ENCODE results near the gene STK4.

The STK4 gene

DNA sequence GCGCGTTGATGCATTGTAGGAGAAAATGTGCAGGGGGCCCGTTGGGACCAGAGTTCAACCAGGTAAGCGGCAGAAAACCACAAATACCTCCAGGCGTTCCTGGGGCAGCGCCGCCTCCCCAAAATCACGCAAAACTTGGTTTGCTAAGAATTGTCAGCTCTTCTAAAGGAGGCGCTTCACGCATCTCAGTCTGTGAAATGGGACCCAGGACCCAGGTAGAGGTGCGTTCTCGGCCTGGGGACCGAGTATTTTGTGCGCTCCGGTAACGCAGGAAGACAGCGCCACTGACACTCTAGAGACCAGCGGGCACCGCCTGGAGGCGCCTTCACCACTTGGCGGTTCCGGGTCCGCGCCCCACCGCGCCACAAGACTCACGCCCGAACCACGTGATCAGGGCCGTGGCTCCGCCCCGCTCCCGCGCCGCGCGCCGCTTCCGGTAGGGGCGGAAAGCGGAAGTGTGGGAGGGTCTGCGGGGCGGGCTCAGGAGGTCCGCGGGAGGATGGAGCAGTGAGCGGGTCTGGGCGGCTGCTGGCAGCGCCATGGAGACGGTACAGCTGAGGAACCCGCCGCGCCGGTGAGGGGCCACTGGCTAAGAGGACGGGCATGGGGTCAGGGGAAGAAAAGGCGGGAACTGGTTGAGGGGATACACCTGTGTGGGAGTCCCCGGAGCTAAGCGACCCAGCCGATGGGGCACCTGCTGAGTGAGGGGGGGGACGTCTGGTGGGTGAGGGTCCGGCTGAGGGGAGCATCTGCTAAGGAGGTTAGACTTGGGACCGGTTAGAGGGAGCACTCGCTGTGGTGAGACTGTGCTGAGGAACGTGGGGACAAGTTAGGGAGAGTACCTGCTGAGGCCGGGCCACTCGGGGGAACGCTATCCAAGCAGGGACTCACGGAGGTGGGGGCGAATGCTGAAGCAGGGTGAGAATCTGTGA, at the start of gene STK4:
TSS of gene STK4 (plus strand) at position 483 of the 932 bp plus-strand sequence. CDS start at position 540, 57 bp downstream.
- DNase-seq (ENCODE audit: low read depth in 3 of 3): peak; percentile 91 to 93 (median 91)

- DNase-seq (ENCODE audit: low read depth in 3 of 3): no peak
Measured at GRCh38 chr20:44916586-44916985, 49.7 kb upstream of the STK4 start.

DNA sequence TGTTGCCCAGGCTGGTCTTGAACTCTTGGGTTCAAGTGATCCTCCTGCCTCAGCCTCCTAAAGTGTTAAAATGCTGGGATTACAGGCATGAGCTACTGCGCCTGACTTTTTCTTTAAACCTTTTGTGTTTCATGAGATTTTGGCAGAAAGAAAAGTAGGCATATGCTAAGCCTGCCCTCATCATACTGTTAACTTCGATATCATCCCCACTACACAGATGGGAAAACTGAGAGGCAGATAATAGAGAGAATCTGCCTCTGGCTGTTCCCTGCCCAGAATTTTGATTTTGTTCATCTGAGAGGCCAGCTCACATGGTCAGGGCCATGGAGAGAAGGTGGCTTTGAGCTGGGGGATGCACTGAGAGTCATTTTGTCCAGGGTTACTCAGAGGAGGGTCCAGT, 48.9 kb upstream of the STK4 start:
- DNase-seq (ENCODE audit: low read depth in 3 of 3): no peak

DNA sequence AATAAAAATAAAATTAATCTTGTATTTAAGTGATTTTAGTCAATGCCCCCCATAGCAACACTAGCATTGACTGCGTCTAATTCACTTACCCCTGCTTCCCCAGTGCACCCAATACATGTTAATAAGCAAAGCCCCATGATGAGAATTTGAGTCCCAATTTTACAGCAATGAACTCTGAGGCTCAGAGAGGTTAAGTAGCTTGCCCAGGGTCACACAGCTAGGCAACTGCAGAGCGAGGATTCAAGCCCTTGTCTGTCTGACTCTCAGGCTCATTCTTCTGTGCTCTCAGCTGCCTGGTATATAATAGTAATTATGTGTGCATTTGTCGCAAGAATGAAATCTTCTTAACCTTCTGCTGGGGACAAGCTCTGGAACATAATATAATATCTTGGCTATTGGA, 48.0 kb upstream of the STK4 start:
- DNase-seq (ENCODE audit: low read depth in 3 of 3): no peak

- no peak for DNase-seq (ENCODE audit: low read depth in 3 of 3)
Measured at GRCh38 chr20:44918761-44919160, 47.6 kb upstream of the STK4 start.

GRCh38 chr20:44921447-44921846, 44.9 kb upstream of the STK4 start:
- DNase-seq (ENCODE audit: low read depth in 3 of 3): no peak

GRCh38 chr20:44924541-44924940, 41.8 kb upstream of the STK4 start:
- no peak for DNase-seq (ENCODE audit: low read depth in 3 of 3)

GRCh38 chr20:44928595-44928994, 37.7 kb upstream of the STK4 start:
- no peak for DNase-seq (ENCODE audit: low read depth in 3 of 3)

- no peak for DNase-seq (ENCODE audit: low read depth in 3 of 3)
Measured at GRCh38 chr20:44930517-44931168, 35.7 kb upstream of the STK4 start.

DNA sequence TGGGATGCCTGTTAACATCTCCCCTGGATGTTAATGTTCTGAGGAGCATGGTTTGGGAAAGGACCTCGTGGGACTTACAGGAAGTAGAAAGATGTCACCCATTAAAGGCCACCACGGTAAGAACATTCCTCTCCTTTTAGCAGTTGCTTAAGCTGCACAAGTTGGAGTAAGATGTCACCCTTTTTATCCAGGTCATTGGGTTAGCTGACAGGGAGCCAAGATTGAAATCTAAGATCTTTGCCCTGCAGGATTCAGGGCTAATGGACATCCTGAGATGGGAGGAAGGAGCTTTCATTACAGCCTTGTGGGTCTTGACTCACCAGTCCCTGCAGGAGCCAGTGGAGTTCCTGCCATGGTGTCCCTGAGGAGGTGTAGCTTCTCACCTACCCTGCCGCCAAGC, 34.4 kb upstream of the STK4 start:
- no peak for DNase-seq (ENCODE audit: low read depth in 3 of 3)

- DNase-seq (ENCODE audit: low read depth in 3 of 3): no peak
Measured at GRCh38 chr20:44932916-44933315, 33.4 kb upstream of the STK4 start.

GRCh38 chr20:44936510-44936909, 29.8 kb upstream of the STK4 start:
- no peak for DNase-seq (ENCODE audit: low read depth in 3 of 3)

DNA sequence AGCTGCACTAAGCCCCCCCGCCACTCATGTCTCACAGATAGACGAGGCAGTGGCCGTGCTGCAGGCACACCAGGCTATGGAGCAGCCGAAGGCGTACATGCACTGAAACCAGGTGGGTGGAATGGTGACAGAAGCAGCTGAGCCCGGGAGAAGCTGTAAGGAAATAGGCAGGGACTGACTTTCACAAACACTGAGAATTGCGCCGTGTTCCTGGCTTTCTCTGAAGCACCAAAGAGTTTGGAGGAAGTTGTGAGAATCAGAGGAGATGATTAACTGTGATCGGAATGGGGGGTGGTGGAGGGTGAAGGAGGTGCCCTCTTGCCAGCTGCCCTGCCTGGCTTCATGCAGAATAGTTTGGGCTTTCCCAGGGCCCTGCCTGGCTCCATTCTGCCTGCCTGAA, 27.7 kb upstream of the STK4 start:
- DNase-seq (ENCODE audit: low read depth in 3 of 3): no peak

DNA sequence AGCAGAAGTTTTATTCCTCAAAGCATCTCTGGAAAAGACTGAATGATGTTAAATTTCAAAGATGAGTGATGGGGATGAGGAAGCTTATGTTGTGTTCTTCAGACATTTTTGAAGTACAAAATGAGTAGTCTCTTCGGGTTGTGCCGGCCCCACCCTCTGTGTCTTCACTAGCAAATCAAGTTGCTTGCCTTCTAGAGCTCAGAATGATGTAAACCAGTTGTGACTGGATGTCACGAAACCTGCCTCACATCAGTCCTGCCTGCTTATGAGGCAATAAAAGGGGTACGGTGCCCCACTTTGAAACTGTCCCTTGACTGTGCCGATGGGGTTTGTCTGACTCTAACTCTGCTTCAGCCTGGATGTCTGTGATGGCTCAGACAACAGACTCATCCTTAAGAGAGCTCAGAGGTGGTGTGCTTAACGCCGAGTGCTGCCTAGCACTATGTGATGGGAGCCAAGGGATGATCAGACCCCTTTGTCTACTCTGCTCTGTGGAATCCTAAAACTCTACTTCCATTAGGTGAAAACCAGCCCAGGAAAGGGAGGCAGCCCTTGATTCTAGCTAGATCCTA, 25.1 kb upstream of the STK4 start:
- DNase-seq (ENCODE audit: low read depth in 3 of 3): no peak

- DNase-seq (ENCODE audit: low read depth in 3 of 3): no peak
Measured at GRCh38 chr20:44942264-44942973, 23.9 kb upstream of the STK4 start.

DNA sequence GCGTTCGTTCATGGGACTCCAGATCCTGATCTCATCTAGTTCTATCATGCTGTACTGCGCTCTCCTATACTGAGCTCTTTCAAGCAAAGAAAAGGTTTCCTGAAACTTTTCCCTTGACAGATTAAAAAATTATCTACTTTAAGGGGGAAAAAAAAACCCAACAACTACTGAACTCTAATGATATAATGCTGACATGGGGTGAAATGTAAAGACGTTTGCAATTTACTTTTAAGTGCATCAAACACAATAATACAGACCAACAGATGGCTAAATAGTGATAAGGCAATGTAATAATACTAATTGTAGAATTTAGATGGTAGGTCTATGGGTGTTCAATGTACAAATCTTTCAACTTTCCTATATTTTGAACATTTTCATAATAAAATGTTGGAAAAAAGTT, 22.5 kb upstream of the STK4 start:
- no peak for DNase-seq (ENCODE audit: low read depth in 3 of 3)

DNA sequence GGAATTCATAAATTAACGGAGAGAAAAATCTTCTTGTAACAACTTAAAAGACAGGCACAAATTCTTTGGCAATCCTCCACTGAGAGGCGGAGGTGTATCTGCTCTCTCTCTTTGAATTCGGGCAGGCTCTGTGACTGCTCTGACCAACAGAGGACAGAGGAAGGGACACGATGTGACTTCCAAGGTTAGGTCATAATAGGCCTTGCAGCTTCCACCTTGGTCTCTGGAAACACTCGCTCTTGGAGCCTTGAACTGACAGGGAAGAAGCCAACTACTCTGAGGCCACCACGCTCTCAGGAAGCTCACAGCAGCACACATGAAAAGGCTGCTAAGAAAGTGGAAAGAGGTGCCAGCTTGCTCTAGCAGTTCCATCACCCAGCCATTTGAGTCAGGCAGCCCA, 21.1 kb upstream of the STK4 start:
- DNase-seq (ENCODE audit: low read depth in 3 of 3): no peak

DNA sequence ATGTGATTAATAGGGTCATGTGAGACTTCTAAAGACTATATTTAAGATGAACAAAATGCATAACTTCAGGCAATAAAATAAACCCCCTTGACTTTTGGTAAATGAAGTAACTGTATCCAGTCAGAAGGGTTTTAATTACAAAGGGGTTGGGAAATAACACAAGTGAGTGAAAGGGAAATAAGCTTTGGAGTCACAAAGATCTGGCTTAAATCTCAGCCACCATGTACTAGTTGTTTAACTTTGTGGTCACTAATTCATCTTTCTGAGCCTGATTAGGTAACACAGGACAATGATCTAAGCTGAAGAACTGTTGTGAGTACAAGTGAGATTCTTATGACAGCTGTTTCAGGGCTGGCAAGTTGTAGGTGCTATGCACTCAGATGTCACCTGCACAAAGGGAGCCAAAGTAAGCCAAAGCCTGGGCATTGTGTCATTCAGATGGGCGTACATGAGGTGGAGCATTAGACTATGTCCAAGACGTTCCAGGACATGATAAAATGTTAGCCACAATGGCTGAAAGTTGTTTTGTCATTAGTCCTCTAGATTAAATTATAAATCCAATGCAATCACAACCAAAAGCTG, 19.9 kb upstream of the STK4 start:
- no peak for DNase-seq (ENCODE audit: low read depth in 3 of 3)

GRCh38 chr20:44948107-44948506, 18.2 kb upstream of the STK4 start:
- no peak for DNase-seq (ENCODE audit: low read depth in 3 of 3)

- no peak for DNase-seq (ENCODE audit: low read depth in 3 of 3)
Measured at GRCh38 chr20:44948513-44948912, 17.8 kb upstream of the STK4 start.

DNA sequence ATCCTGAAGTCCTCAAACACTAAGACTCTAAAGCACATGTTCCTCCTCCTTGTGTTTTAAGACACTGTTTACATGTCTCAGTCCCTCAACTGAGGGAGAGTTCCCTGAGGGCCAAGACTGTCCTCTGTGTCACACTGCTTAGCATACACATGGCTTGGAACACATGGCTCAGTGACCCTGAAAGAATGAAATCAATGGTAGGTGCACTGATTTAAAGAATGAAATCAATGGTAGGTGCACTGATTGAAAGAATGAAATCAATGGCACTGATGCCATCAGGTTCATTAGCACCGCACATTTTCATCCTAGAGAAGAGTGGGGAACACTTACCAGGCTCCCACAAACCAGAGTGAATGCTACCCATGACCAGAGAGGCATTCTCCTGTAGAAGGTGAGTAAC, 15.9 kb upstream of the STK4 start:
- no peak for DNase-seq (ENCODE audit: low read depth in 3 of 3)

DNA sequence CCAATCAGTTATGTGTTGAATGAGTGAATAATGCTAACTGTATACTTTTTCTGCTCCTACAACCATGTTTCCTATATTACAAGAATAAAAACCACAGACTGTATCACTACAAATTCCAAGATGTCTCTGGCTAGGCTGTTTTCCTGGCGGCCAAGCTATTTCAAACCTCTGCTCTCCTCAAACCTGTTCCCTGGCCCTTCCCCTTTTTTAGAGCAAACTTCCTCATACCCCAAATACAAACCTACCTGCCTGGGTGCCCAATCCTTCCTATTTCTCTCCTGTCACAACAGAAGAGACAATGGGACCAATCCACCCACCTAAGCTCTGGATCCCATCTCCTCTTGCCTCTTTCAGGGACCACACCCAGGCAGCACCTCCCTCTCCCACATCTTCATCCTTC, 13.6 kb upstream of the STK4 start:
- no peak for DNase-seq (ENCODE audit: low read depth in 3 of 3)
